PC-9 (cell line): ENCODE results near the gene FUNDC2. TPM values are rescaled to one million over a fixed set of nuclear protein-coding genes. Genes with fewer than 3 reads are reported as not detected.

Experiments used
- Bru-seq: library from RNA; stranded (reverse); fragments of 400-500 nt; gene quantifications from one replicate; lab custom pipeline; 2021; lab: Mats Ljungman, UMichigan
- BruChase-seq, 2 experiments: library from RNA; stranded (reverse); fragments of 400-500 nt; gene quantifications; one replicate each; lab custom pipeline; 2021; lab: Mats Ljungman, UMichigan
- BruUV-seq: library from RNA; stranded (reverse); fragments of 400-500 nt; replicated peaks from 2 replicates; lab custom pipeline; 2021; lab: Mats Ljungman, UMichigan
- CTCF ChIA-PET: fragments of 300-600 bp; sonication (Branson Sonifier 250); formaldehyde crosslinking; loops from one replicate; lab custom pipeline; 2022; ENCODE audit warnings: antibody characterized with exemption; lab: Charles Lee
- POLR2A ChIA-PET: fragments of 300-600 bp; sonication (Branson Sonifier 250); formaldehyde crosslinking; loops from one replicate; lab custom pipeline; 2022; ENCODE audit warnings: antibody characterized with exemption; ENCODE audit not compliant: unreplicated experiment; lab: Charles Lee
- DNase-seq, 2 experiments: peaks; one replicate each; pipeline versions ENCODE4 v3.0.0 to v3.0.0-alpha.2; 2015 to 2022; ENCODE audit warnings: mixed read lengths in 1 of 2
- H2AFZ ChIP-seq: fragments of 200-600 bp; sonication (generic); 2 replicates; pipeline ENCODE4 v1.8.1; 2017; ENCODE audit warnings: antibody characterized with exemption
- H3F3A ChIP-seq: fragments of 200-600 bp; sonication (generic); 2 replicates; pipeline ENCODE4 v1.8.1; 2017; ENCODE audit warnings: antibody characterized with exemption, mild to moderate bottlenecking, low read depth; ENCODE audit not compliant: insufficient read depth
- H3K27ac ChIP-seq: fragments of 200-600 bp; sonication (generic); 2 replicates; pipeline ENCODE4 v1.6.1; 2016; ENCODE audit warnings: mixed run types
- H3K27me3 ChIP-seq: fragments of 200-600 bp; sonication (generic); 2 replicates; pipeline ENCODE4 v1.6.1; 2016; ENCODE audit warnings: low read depth, mixed run types; ENCODE audit not compliant: insufficient read depth
- H3K36me3 ChIP-seq: fragments of 200-600 bp; sonication (generic); 2 replicates; pipeline ENCODE4 v1.6.1; 2016; ENCODE audit warnings: low read depth, mixed run types
- H3K4me1 ChIP-seq: fragments of 200-600 bp; sonication (generic); replicated peaks from 2 replicates; pipeline ENCODE4 v1.6.1; 2016; ENCODE audit warnings: mixed run types; ENCODE audit not compliant: insufficient read depth
- H3K4me2 ChIP-seq: fragments of 200-600 bp; sonication (generic); 2 replicates; pipeline ENCODE4 v1.6.1; 2017; ENCODE audit warnings: mixed run types
- H3K4me3 ChIP-seq: fragments of 200-600 bp; sonication (generic); 2 replicates; pipeline ENCODE4 v1.6.1; 2016; ENCODE audit warnings: mixed run types
- H3K79me2 ChIP-seq: fragments of 200-600 bp; sonication (generic); 2 replicates; pipeline ENCODE4 v1.6.1; 2017; ENCODE audit warnings: low read depth, mixed run types
- H3K9me2 ChIP-seq: fragments of 200-600 bp; sonication (generic); 2 replicates; pipeline ENCODE4 v1.8.1; 2017; ENCODE audit warnings: mild to moderate bottlenecking; ENCODE audit not compliant: insufficient read depth
- H3K9me3 ChIP-seq: fragments of 200-600 bp; sonication (generic); 2 replicates; pipeline ENCODE4 v1.8.1; 2016; ENCODE audit warnings: low read depth; ENCODE audit not compliant: insufficient read depth
- H4K20me1 ChIP-seq: fragments of 200-600 bp; sonication (generic); 2 replicates; pipeline ENCODE4 v1.8.1; 2017; ENCODE audit not compliant: insufficient read depth
- CTCF ChIP-seq: fragments of 200-600 bp; sonication (generic); conservative IDR thresholded peaks from 2 replicates; pipeline ENCODE4 v1.6.1; 2017; ENCODE audit warnings: mixed run types, antibody characterized with exemption, mild to moderate bottlenecking, moderate library complexity
- EZH2 ChIP-seq: fragments of 200-600 bp; sonication (generic); IDR thresholded peaks from 2 replicates; pipeline ENCODE4 v1.8.0; 2017; ENCODE audit warnings: antibody characterized with exemption, low read depth
- intact Hi-C: fragments of 100-400 bp; cut with micrococcal nuclease; formaldehyde crosslinking; loops from one replicate; pipeline ENCODE4 v1.10.0; 2022; ENCODE audit not compliant: unreplicated experiment
- long read RNA-seq: library from polyadenylated mRNA; stranded (forward); transcript quantifications from one replicate; pipeline ENCODE4 v2.0.0, GENCODE V29; 2022
- total RNA-seq: library from RNA; stranded (reverse); gene quantifications from 2 replicates; pipeline ENCODE4 v1.2.3, GENCODE V29; 2021

The FUNDC2 gene
- total RNA-seq (90.6 and 108 TPM in 2 replicates), Bru-seq, nascent RNA (percentile 80 among the genes with signal in this experiment), BruChase-seq, experiment 1, labeled RNA remaining after a 2-hour chase (percentile 62 among the genes with signal in this experiment), BruChase-seq, experiment 2, labeled RNA remaining after a 6-hour chase (percentile 76 among the genes with signal in this experiment)
- long read RNA-seq, full-length matches to known transcripts: 129 of 147 reads
- long read RNA-seq, partial matches to known transcripts: 0 of 147 reads
- long read RNA-seq, other reads (novel, unspliced or antisense): 18 of 147 reads

- H3K9me3 ChIP-seq: no peaks in the 10 kb centered on the region
- no peaks in the 10 kb centered on the region for H3K9me2 ChIP-seq
- H3K4me1 ChIP-seq: peaks cover 13% of the 10 kb centered on the region
- no peaks in the 10 kb centered on the region for H3K27me3 ChIP-seq
- ChIA-PET CTCF (interaction anchor here (0.5 to 1.0 kb wide), 3 partner anchors 17 to 284 kb away, joined by 3 to 13 read pairs (median 3); no protein-coding TSS in a partner anchor), POLR2A (interaction anchor here (0.5 to 0.9 kb wide), 7 partner anchors 10 to 507 kb away, joined by 3 to 33 read pairs (median 7); no protein-coding TSS in a partner anchor)
- peak within 1 kb of the TSS; percentile 87 for H3K4me2 ChIP-seq
- H3K27ac ChIP-seq: peak within 1 kb of the TSS; percentile 96
- H3K36me3 ChIP-seq: no peaks in the 10 kb centered on the region
- TF ChIP-seq CTCF (no peak), EZH2 (no peak)
- intact Hi-C loops: loop anchor here (1.0 to 10.0 kb wide), 4 partner anchors 44 to 854 kb away; partner anchors contain the start of genes BRCC3, CMC4, EMD and FLNA
- peaks cover 16% of the 10 kb centered on the region for H3F3A ChIP-seq
- DNase-seq: peak; percentile 57 to 98
- H3K79me2 ChIP-seq: peaks cover 34% of the 10 kb centered on the region
- peak within 1 kb of the TSS; percentile 94 for H3K4me3 ChIP-seq
- no peaks in the 10 kb centered on the region for H4K20me1 ChIP-seq
- peak within 1 kb of the TSS; percentile 83 for H2AFZ ChIP-seq
- TSS peak; percentile 72 for BruUV-seq
Observed at GRCh38 chrX:155026727-155027508, at the start of gene FUNDC2. Gene FUNDC2 (plus strand): TSS chrX:155026844. CDS start chrX:155026939, 95 bp downstream.

GRCh38 chrX:154979629-154980028, 47.0 kb upstream of the FUNDC2 start:
- Histone ChIP-seq H3F3A (no peaks in the 10 kb centered on the region), H2AFZ (no peak overlapping the region), H3K4me2 (no peak overlapping the region), H3K4me3 (no peak overlapping the region), H3K27me3 (no peaks in the 10 kb centered on the region), H3K4me1 (no peaks in the 10 kb centered on the region), H4K20me1 (no peaks in the 10 kb centered on the region), H3K36me3 (no peaks in the 10 kb centered on the region), H3K9me2 (no peaks in the 10 kb centered on the region), H3K9me3 (no peaks in the 10 kb centered on the region), H3K27ac (no peak overlapping the region), H3K79me2 (no peaks in the 10 kb centered on the region)
- ChIA-PET POLR2A (no interaction called here), CTCF (no interaction called here)
- TF ChIP-seq CTCF (no peak), EZH2 (no peak)
- DNase-seq: no peak
- no TSS peak for BruUV-seq
- intact Hi-C loops: loop anchor here (1.0 to 10.0 kb wide), 3 partner anchors 48 to 675 kb away; partner anchors contain the start of gene VBP1
